ENCODE data around the gene SCNN1A. TPM values are rescaled to one million over a fixed set of nuclear protein-coding genes. Genes with fewer than 3 reads are reported as not detected.

SCNN1A gene
- total and polyA plus RNA-seq, 2 donors (not counting 1 experiment from before 2014, with no cell fraction given) = 0.20 TPM; not detected in 1

- Histone ChIP-seq H3K9me3 (ENCODE audit: control extremely low read depth in 1 of 3, control insufficient read depth in 2 of 3, insufficient read depth in 1 of 3, low read length in 2 of 3) (peaks cover 0 to 20% (median 0%) of the 10 kb centered on the region in 3 donors), H3K79me2 (ENCODE audit: control insufficient read depth, insufficient read depth, low read length) (no peaks in the 10 kb centered on the region), H3K27ac (ENCODE audit: low read length in 2 of 2) (no peak overlapping the region), H3K9ac (ENCODE audit: low read length) (peak overlapping the region; percentile 32), H3K36me3 (replicated peaks in 1 of 2; ENCODE audit: control extremely low read depth in 1 of 2, control insufficient read depth in 1 of 2, extremely low read depth in 1 of 2, insufficient read depth in 2 of 2, low read length in 1 of 2) (no peaks in the 10 kb centered on the region), H2AFZ (ENCODE audit: insufficient read depth, low read depth, low read length, poor library complexity, severe bottlenecking) (peak overlapping the region; percentile 19), H3K27me3 (replicated peaks in 1 of 4; ENCODE audit: control extremely low read depth in 1 of 4, control insufficient read depth in 3 of 4, insufficient read depth in 4 of 4, low read length in 3 of 4) (peaks cover 0 to 96% (median 60%) of the 10 kb centered on the region in 4 experiments), H3K4me1 (ENCODE audit: control insufficient read depth in 2 of 2, insufficient read depth in 2 of 2, low read length in 2 of 2) (peaks cover 53 to 54% of the 10 kb centered on the region in 2 donors), H3K4me2 (replicated peaks; ENCODE audit: low read depth, low read length, poor library complexity, severe bottlenecking) (peak overlapping the region; percentile 70), H4K20me1 (ENCODE audit: control insufficient read depth, insufficient read depth, low read length, poor library complexity, severe bottlenecking) (peaks cover 15% of the 10 kb centered on the region), H3K4me3 (ENCODE audit: control extremely low read depth in 1 of 5, extremely low read depth in 1 of 5, insufficient read depth in 1 of 5, low read depth in 2 of 5, low read length in 4 of 5) (peak overlapping the region in 2 of 5 experiments; percentile 34 to 40)
- ATAC-seq (ENCODE audit: low read depth) (peak; percentile 79), DNase-seq (peak; percentile 75)
- Mint-ChIP-seq H3K4me1 (peaks cover 13% of the 10 kb centered on the region), H3K4me3 (peak overlapping the region; percentile 66), H3K27ac (no peak overlapping the region), H3K27me3 (peaks cover 55% of the 10 kb centered on the region), H3K9me3 (ENCODE audit: insufficient read depth) (no peaks in the 10 kb centered on the region)
- 5% methylated on average over 7 of the region's 11 CpGs for WGBS (ENCODE audit: insufficient coverage)
- no peak for TF ChIP-seq EZH2 (IDR thresholded peaks at IDR 0.05; ENCODE audit: borderline replicate concordance, insufficient read depth, low read depth, low read length, poor library complexity, severe bottlenecking)
- TF ChIP-seq CTCF (IDR thresholded peaks at IDR 0.05) = peak; percentile 57
- ChIA-PET CTCF (interaction anchor here (0.6 to 1.6 kb wide), 4 partner anchors 15 to 351 kb away, joined by 3 to 4 read pairs (median 4); no protein-coding TSS in a partner anchor), POLR2A (interaction anchor here (0.6 kb wide), 1 partner anchor 223 kb away, joined by 3 read pairs; no protein-coding TSS in a partner anchor)
- intact Hi-C loops (cut with micrococcal nuclease) = loop anchor here (5.0 to 10.0 kb wide), 2 partner anchors 33 to 129 kb away; no protein-coding TSS in a partner anchor
Measured at GRCh38 chr12:6335451-6336078, 39.8 kb downstream of the SCNN1A start.

Measured in B cell (primary cell).